ENCODE results near the gene SETD2. TPM values are rescaled to one million over a fixed set of nuclear protein-coding genes. Genes with fewer than 3 reads are reported as not detected.

Gene SETD2
- total and polyA plus RNA-seq, 4 donors: 7.6 to 37.6 (median 19.0) TPM

GRCh38 chr3:46993986-46994385 lies 169.9 kb downstream of the SETD2 start:
- no peak overlapping the region for H3K27ac ChIP-seq (ENCODE audit: low read depth in 1 of 2, low read length in 2 of 2)
- H3K36me3 ChIP-seq (ENCODE audit: control insufficient read depth in 4 of 4, insufficient read depth in 3 of 4, low read depth in 1 of 4, low read length in 3 of 4): peaks cover 0 to 6% (median 0%) of the 10 kb centered on the region in 4 donors
- H3K27me3 ChIP-seq (ENCODE audit: control insufficient read depth in 4 of 4, insufficient read depth in 4 of 4, low read length in 3 of 4): no peaks in the 10 kb centered on the region
- no peaks in the 10 kb centered on the region for H3K9me3 ChIP-seq (ENCODE audit: control insufficient read depth in 4 of 4, low read length in 3 of 4)
- peaks cover 0 to 11% (median 3%) of the 10 kb centered on the region in 4 donors for H3K4me1 ChIP-seq (ENCODE audit: control insufficient read depth in 4 of 4, insufficient read depth in 4 of 4, low read length in 3 of 4)
- DNase-seq (ENCODE audit: low spot score): no peak
- TF ChIP-seq HNF4G (IDR thresholded peaks at IDR 0.05): no peak
- no peak for TF ChIP-seq ATF3 (IDR thresholded peaks at IDR 0.05)
- TF ChIP-seq TAF1 (conservative IDR thresholded peaks at IDR 0.05): no peak
- TF ChIP-seq FOXA2 (IDR thresholded peaks at IDR 0.05): no peak
- TF ChIP-seq YY1 (IDR thresholded peaks at IDR 0.05): no peak
- TF ChIP-seq JUND (IDR thresholded peaks at IDR 0.05): no peak
- TF ChIP-seq ZBTB33 (IDR thresholded peaks at IDR 0.05): no peak
- no peak for TF ChIP-seq HNF4A (conservative IDR thresholded peaks at IDR 0.05)
- no peak for TF ChIP-seq GABPA (IDR thresholded peaks at IDR 0.05 in 1 of 2, conservative IDR thresholded peaks at IDR 0.05 in 1 of 2)
- no peak for TF ChIP-seq NR2F2 (IDR thresholded peaks at IDR 0.05)
- TF ChIP-seq FOXA1 (IDR thresholded peaks at IDR 0.05): no peak
- TF ChIP-seq CTCF (IDR thresholded peaks at IDR 0.05; ENCODE audit: low read depth, low read length, missing input control): no peak
- no peak for TF ChIP-seq MAX (IDR thresholded peaks at IDR 0.05)
- TF ChIP-seq RAD21 (IDR thresholded peaks at IDR 0.05): no peak
- no peak for TF ChIP-seq REST (IDR thresholded peaks at IDR 0.05)
- WGBS: 92% methylated on average over 7 of the region's 7 CpGs
- H3K4me3 ChIP-seq (ENCODE audit: low read depth in 1 of 3, low read length in 3 of 3): no peak overlapping the region
- H3K9ac ChIP-seq (ENCODE audit: low read depth in 1 of 2, low read length in 2 of 2): no peak overlapping the region

- Histone ChIP-seq H3K9ac (ENCODE audit: low read depth in 1 of 2, low read length in 2 of 2) (no peak overlapping the region), H3K4me1 (ENCODE audit: control insufficient read depth in 4 of 4, insufficient read depth in 4 of 4, low read length in 3 of 4) (peaks cover 0 to 14% (median 3%) of the 10 kb centered on the region in 4 donors), H3K4me3 (ENCODE audit: low read depth in 1 of 3, low read length in 3 of 3) (no peak overlapping the region), H3K27me3 (ENCODE audit: control insufficient read depth in 4 of 4, insufficient read depth in 4 of 4, low read length in 3 of 4) (no peaks in the 10 kb centered on the region), H3K9me3 (ENCODE audit: control insufficient read depth in 4 of 4, low read length in 3 of 4) (no peaks in the 10 kb centered on the region), H3K36me3 (ENCODE audit: control insufficient read depth in 4 of 4, insufficient read depth in 3 of 4, low read depth in 1 of 4, low read length in 3 of 4) (peaks cover 0 to 6% (median 0%) of the 10 kb centered on the region in 4 donors), H3K27ac (ENCODE audit: low read depth in 1 of 2, low read length in 2 of 2) (no peak overlapping the region)
- DNase-seq (ENCODE audit: low spot score): no peak
- WGBS: 88% methylated on average over 2 of the region's 2 CpGs
- TF ChIP-seq GABPA (IDR thresholded peaks at IDR 0.05 in 1 of 2, conservative IDR thresholded peaks at IDR 0.05 in 1 of 2) (no peak), REST (IDR thresholded peaks at IDR 0.05) (no peak), HNF4A (conservative IDR thresholded peaks at IDR 0.05) (no peak), NR2F2 (IDR thresholded peaks at IDR 0.05) (no peak), JUND (IDR thresholded peaks at IDR 0.05) (no peak), ATF3 (IDR thresholded peaks at IDR 0.05) (no peak), ZBTB33 (IDR thresholded peaks at IDR 0.05) (no peak), EGR1 (IDR thresholded peaks at IDR 0.05; ENCODE audit: low read depth in 2 of 2) (no peak), RXRA (IDR thresholded peaks at IDR 0.05) (no peak), SP1 (IDR thresholded peaks at IDR 0.05) (no peak), TAF1 (conservative IDR thresholded peaks at IDR 0.05) (no peak), HNF4G (IDR thresholded peaks at IDR 0.05) (no peak)
Observed at GRCh38 chr3:46993292-46993691, 170.6 kb downstream of the SETD2 start.
